ENCODE data around the gene C9orf153. TPM values are rescaled to one million over a fixed set of nuclear protein-coding genes. Genes with fewer than 3 reads are reported as not detected.
"Not testable (repeated sequence)": the region's sequence is repeated elsewhere in the genome, so short reads cannot be mapped to it uniquely, and the experiment has no call there.

Gene C9orf153
- total RNA-seq, 1 experiment from 2014 or later: 0.17 TPM

DNA sequence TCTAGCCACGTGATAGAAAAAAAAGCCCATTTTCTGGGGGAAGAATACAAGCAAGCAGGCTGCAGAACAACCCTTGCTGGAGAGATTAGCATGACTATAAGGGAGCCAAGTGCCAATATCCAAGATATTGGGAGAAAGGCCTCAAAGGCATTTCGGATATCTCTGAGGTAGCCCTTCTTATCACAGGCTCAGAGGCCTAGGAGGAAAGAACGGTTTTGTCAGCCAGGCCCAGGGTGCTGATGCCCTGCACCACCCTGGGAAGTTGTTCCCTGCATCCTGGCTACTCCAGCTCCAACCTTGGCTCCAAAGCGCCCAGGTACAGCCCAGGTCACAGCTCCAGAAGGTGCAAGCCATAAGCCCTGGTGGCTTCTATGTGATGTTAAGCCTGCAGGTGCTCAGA is 66.4 kb downstream of the C9orf153 start:
- TF ChIP-seq, protein P1, sequence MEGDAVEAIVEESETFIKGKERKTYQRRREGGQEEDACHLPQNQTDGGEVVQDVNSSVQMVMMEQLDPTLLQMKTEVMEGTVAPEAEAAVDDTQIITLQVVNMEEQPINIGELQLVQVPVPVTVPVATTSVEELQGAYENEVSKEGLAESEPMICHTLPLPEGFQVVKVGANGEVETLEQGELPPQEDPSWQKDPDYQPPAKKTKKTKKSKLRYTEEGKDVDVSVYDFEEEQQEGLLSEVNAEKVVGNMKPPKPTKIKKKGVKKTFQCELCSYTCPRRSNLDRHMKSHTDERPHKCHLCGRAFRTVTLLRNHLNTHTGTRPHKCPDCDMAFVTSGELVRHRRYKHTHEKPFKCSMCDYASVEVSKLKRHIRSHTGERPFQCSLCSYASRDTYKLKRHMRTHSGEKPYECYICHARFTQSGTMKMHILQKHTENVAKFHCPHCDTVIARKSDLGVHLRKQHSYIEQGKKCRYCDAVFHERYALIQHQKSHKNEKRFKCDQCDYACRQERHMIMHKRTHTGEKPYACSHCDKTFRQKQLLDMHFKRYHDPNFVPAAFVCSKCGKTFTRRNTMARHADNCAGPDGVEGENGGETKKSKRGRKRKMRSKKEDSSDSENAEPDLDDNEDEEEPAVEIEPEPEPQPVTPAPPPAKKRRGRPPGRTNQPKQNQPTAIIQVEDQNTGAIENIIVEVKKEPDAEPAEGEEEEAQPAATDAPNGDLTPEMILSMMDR (conservative IDR thresholded peaks at IDR 0.05): no peak
- no peaks in the 10 kb centered on the region for H3K79me2 ChIP-seq (ENCODE audit: insufficient read depth, low read length)
- no peak overlapping the region for H2BK20ac ChIP-seq (ENCODE audit: low read depth, low read length, poor library complexity, severe bottlenecking)
- no peak overlapping the region for H2BK12ac ChIP-seq (ENCODE audit: insufficient read length, low read depth, low read length)
- no peak overlapping the region for H4K5ac ChIP-seq (ENCODE audit: insufficient read length, low read depth, low read length)
- no peak for DNase-seq
- H3T11ph ChIP-seq (ENCODE audit: low read length): no peak overlapping the region
- H3K4me1 ChIP-seq (ENCODE audit: insufficient read depth, low read length): no peaks in the 10 kb centered on the region
- no peaks in the 10 kb centered on the region for H3K23me2 ChIP-seq (ENCODE audit: insufficient read length, low read depth, low read length, poor library complexity, severe bottlenecking)
- H3K4me2 ChIP-seq (ENCODE audit: insufficient read depth, insufficient read length, low read length): no peak overlapping the region
- no peak overlapping the region for H4K8ac ChIP-seq (replicated peaks; ENCODE audit: insufficient read length, low read depth, low read length)
- no peak overlapping the region for H2AFZ ChIP-seq (ENCODE audit: low read length)
- Mint-ChIP-seq H3K9me3 (peaks cover 42 to 55% of the 10 kb centered on the region in 2 experiments), H3K4me3 (no peak overlapping the region), H3K4me1 (no peaks in the 10 kb centered on the region), H3K27ac (no peak overlapping the region), H3K36me3 (ENCODE audit: insufficient read depth in 1 of 3, low read depth in 3 of 3) (peaks cover 7 to 28% (median 8%) of the 10 kb centered on the region in 3 experiments), H3K27me3 (ENCODE audit: low read depth) (no peaks in the 10 kb centered on the region)
- peaks cover 16% of the 10 kb centered on the region for H3K9me3 ChIP-seq (ENCODE audit: control insufficient read depth, low read depth, low read length)
- H2BK15ac ChIP-seq (ENCODE audit: low read depth, low read length): no peak overlapping the region
- H3K18ac ChIP-seq (ENCODE audit: insufficient read length, low read depth, low read length): no peak overlapping the region
- no peak overlapping the region for H3K9ac ChIP-seq (ENCODE audit: extremely low read depth, insufficient read length, low read length)
- H3K4ac ChIP-seq (ENCODE audit: low read depth, low read length): no peak overlapping the region
- H4K91ac ChIP-seq (ENCODE audit: insufficient read length, low read depth, low read length): no peak overlapping the region
- no peak overlapping the region for H3K56ac ChIP-seq (ENCODE audit: insufficient read length, low read depth, low read length)
- WGBS (ENCODE audit: extremely low coverage, insufficient read length, low lambda C conversion rate): no CpG with 5 or more reads among the region's 4 CpGs
- no peak overlapping the region for H3K23ac ChIP-seq (ENCODE audit: insufficient read length, low read depth, low read length)
- no peak overlapping the region for H2AK5ac ChIP-seq (ENCODE audit: insufficient read length, low read length)
- H2BK5ac ChIP-seq (ENCODE audit: insufficient read length, low read length): no peak overlapping the region
- no peaks in the 10 kb centered on the region for H3K27me3 ChIP-seq (ENCODE audit: insufficient read depth, low read length)
- H3K14ac ChIP-seq (ENCODE audit: insufficient read depth, low read length): no peak overlapping the region
- H3K79me1 ChIP-seq (ENCODE audit: insufficient read depth, low read depth, low read length, poor library complexity, severe bottlenecking): no peaks in the 10 kb centered on the region
- no peaks in the 10 kb centered on the region for H4K20me1 ChIP-seq (ENCODE audit: control insufficient read depth, insufficient read depth, insufficient read length)
- H3K27ac ChIP-seq (ENCODE audit: insufficient read length, low read depth, low read length): no peak overlapping the region
- no peak overlapping the region for H2BK120ac ChIP-seq (ENCODE audit: low read depth, low read length, poor library complexity, severe bottlenecking)

DNA sequence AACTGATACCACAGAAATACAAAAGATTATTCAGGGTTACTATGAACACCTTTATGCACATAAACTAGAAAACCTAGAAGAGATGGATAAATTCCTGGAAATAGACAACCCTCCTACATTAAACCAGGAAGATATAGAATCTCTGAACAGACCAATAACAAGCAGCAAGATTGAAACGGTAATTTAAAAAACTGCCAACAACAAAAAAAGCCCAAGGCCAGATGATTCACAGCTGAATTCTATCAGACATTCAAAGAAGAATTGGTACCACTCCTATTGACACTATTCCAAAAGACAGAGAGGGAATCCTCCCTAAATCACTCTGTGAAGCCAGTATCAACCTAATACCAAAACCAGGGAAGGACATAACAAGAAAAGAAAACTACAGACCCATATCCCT is 68.8 kb downstream of the C9orf153 start:
- H3K14ac ChIP-seq (ENCODE audit: insufficient read depth, low read length); H3K56ac ChIP-seq (ENCODE audit: insufficient read length, low read depth, low read length); H3K27me3 Mint-ChIP-seq (ENCODE audit: low read depth); H3K79me1 ChIP-seq (ENCODE audit: insufficient read depth, low read depth, low read length, poor library complexity, severe bottlenecking); H2BK120ac ChIP-seq (ENCODE audit: low read depth, low read length, poor library complexity, severe bottlenecking); DNase-seq; H2BK5ac ChIP-seq (ENCODE audit: insufficient read length, low read length); H4K20me1 ChIP-seq (ENCODE audit: control insufficient read depth, insufficient read depth, insufficient read length); H3K4me2 ChIP-seq (ENCODE audit: insufficient read depth, insufficient read length, low read length); H2AK5ac ChIP-seq (ENCODE audit: insufficient read length, low read length); H3K4ac ChIP-seq (ENCODE audit: low read depth, low read length); H3K27ac Mint-ChIP-seq; H3K27ac ChIP-seq (ENCODE audit: insufficient read length, low read depth, low read length); H4K5ac ChIP-seq (ENCODE audit: insufficient read length, low read depth, low read length); H3K9ac ChIP-seq (ENCODE audit: extremely low read depth, insufficient read length, low read length); H2BK15ac ChIP-seq (ENCODE audit: low read depth, low read length); H2AFZ ChIP-seq (ENCODE audit: low read length); H4K8ac ChIP-seq (replicated peaks; ENCODE audit: insufficient read length, low read depth, low read length); H3K4me1 ChIP-seq (ENCODE audit: insufficient read depth, low read length); H2BK12ac ChIP-seq (ENCODE audit: insufficient read length, low read depth, low read length); H3K4me3 Mint-ChIP-seq; H3K23me2 ChIP-seq (ENCODE audit: insufficient read length, low read depth, low read length, poor library complexity, severe bottlenecking); H3K79me2 ChIP-seq (ENCODE audit: insufficient read depth, low read length); H3K23ac ChIP-seq (ENCODE audit: insufficient read length, low read depth, low read length); H4K91ac ChIP-seq (ENCODE audit: insufficient read length, low read depth, low read length); H2BK20ac ChIP-seq (ENCODE audit: low read depth, low read length, poor library complexity, severe bottlenecking); H3K27me3 ChIP-seq (ENCODE audit: insufficient read depth, low read length); H3K18ac ChIP-seq (ENCODE audit: insufficient read length, low read depth, low read length); H3T11ph ChIP-seq (ENCODE audit: low read length): not testable (repeated sequence)
- H3K9me3 ChIP-seq (ENCODE audit: control insufficient read depth, low read depth, low read length): peaks cover 16% of the 10 kb centered on the region
- WGBS (ENCODE audit: extremely low coverage, insufficient read length, low lambda C conversion rate): no CpG with 5 or more reads among the region's 1 CpG
- peaks cover 15 to 19% of the 10 kb centered on the region in 2 experiments for H3K4me1 Mint-ChIP-seq
- peaks cover 50 to 61% of the 10 kb centered on the region in 2 experiments for H3K9me3 Mint-ChIP-seq
- peaks cover 10 to 31% (median 11%) of the 10 kb centered on the region in 3 experiments for H3K36me3 Mint-ChIP-seq (ENCODE audit: insufficient read depth in 1 of 3, low read depth in 3 of 3)

Data from H9 (cell line).